Measurements from ENCODE around the gene C12orf75.
"Not testable (repeated sequence)": the region's sequence is repeated elsewhere in the genome, so short reads cannot be mapped to it uniquely, and the experiment has no call there.

C12orf75 gene

GRCh38 chr12:105378911-105379310, 48.4 kb downstream of the C12orf75 start:
- DNase-seq (ENCODE audit: low spot score), result no peak

- DNase-seq (ENCODE audit: low spot score), result peak; percentile 48
These were observed 52.5 kb downstream of the C12orf75 start for GRCh38 chr12:105382771-105383622.

- DNase-seq (ENCODE audit: low spot score), result no peak
These were observed 53.7 kb downstream of the C12orf75 start for GRCh38 chr12:105384220-105384619.

GRCh38 chr12:105384916-105385535, 54.5 kb downstream of the C12orf75 start:
- no peak for DNase-seq (ENCODE audit: low spot score)

GRCh38 chr12:105386431-105386830, 55.9 kb downstream of the C12orf75 start:
- DNase-seq (ENCODE audit: low spot score), result no peak

GRCh38 chr12:105391231-105391630, 60.7 kb downstream of the C12orf75 start:
- no peak for DNase-seq (ENCODE audit: low spot score)

- no peak for DNase-seq (ENCODE audit: low spot score)
These were observed 63.1 kb downstream of the C12orf75 start for GRCh38 chr12:105393587-105393986.

- DNase-seq (ENCODE audit: low spot score), result no peak
These were observed 65.5 kb downstream of the C12orf75 start for GRCh38 chr12:105396024-105396423.

GRCh38 chr12:105396983-105397382, 66.5 kb downstream of the C12orf75 start:
- DNase-seq (ENCODE audit: low spot score), result no peak

- DNase-seq (ENCODE audit: low spot score), result no peak
These were observed 68.4 kb downstream of the C12orf75 start for GRCh38 chr12:105398930-105399329.

GRCh38 chr12:105399428-105400081, 69.1 kb downstream of the C12orf75 start:
- no peak for DNase-seq (ENCODE audit: low spot score)

- DNase-seq (ENCODE audit: low spot score), result no peak
These were observed 69.7 kb downstream of the C12orf75 start for GRCh38 chr12:105400227-105400626.

- no peak for DNase-seq (ENCODE audit: low spot score)
These were observed 70.7 kb downstream of the C12orf75 start for GRCh38 chr12:105401198-105401597.

GRCh38 chr12:105402366-105402765, 71.9 kb downstream of the C12orf75 start:
- DNase-seq (ENCODE audit: low spot score), result no peak

- DNase-seq (ENCODE audit: low spot score), result no peak
These were observed 72.6 kb downstream of the C12orf75 start for GRCh38 chr12:105403095-105403494.

- DNase-seq (ENCODE audit: low spot score), result not testable (repeated sequence)
These were observed 73.6 kb downstream of the C12orf75 start for GRCh38 chr12:105404134-105404533.

GRCh38 chr12:105406497-105406896, 76.0 kb downstream of the C12orf75 start:
- no peak for DNase-seq (ENCODE audit: low spot score)

- DNase-seq (ENCODE audit: low spot score), result no peak
These were observed 78.8 kb downstream of the C12orf75 start for GRCh38 chr12:105409279-105409678.

GRCh38 chr12:105409801-105410471, 79.4 kb downstream of the C12orf75 start:
- DNase-seq (ENCODE audit: low spot score), result peak; percentile 3

- no peak for DNase-seq (ENCODE audit: low spot score)
These were observed 83.5 kb downstream of the C12orf75 start for GRCh38 chr12:105413911-105414487.

GRCh38 chr12:105417732-105418131, 87.2 kb downstream of the C12orf75 start:
- DNase-seq (ENCODE audit: low spot score), result no peak

- DNase-seq (ENCODE audit: low spot score), result no peak
These were observed 87.7 kb downstream of the C12orf75 start for GRCh38 chr12:105418229-105418628.

Data from CD4-positive, alpha-beta T cell treated with Interleukin-6 at 100 ng/mL for 8 hours (primary cell).